GM12872 (cell line): Measurements from ENCODE around the gene S1PR4.

ENCODE experiments used
- TF ChIP-seq, protein P1 (sequence below): IDR thresholded peaks from 3 replicates; pipeline ENCODE4 v1.5.1; 2011; ENCODE audit warnings: low read depth, mild to moderate bottlenecking, low read length, moderate library complexity; ENCODE audit not compliant: insufficient read depth

Gene S1PR4

DNA sequence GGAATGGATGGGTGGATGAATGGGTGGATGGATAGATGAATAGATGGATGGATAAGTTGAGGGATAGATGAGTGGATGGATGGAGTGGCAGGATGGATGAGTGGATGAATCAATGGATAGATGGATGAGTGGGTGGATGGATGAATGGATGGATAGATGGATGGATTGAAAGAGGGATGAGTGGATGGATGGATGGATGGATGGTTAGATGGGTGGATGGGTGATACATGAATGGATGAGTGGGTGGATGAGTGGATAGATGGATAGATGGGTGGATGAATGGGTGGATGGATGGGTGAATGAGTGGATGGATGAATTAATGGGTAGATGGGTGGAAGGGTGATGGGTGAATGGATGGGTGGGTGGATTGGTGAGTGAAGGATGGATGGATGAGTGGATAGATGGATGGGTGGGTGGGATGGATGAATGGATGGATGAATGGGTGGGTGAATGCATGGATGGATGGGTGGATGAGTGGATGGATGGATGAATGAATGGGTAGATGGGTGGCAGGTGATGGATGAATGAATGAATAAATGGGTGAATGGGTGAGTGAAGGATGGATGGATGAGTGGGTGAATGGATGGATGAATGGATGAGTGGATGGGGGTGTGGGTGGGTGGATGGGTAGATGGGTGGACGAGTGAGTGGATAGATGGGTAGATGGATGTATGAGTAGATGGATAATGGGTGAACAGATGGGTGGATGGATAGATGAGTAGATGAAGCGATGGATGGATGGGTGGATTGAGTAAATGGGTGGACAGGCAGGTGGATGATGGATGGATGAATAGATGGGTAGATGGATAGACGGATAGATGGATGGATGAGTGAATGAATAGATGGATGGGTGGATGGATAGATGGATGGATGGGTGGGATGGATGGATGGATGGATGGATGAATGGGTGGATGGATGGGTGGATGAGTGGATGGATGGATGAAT, 25.0 kb upstream of the S1PR4 start:
- TF ChIP-seq, protein P1, sequence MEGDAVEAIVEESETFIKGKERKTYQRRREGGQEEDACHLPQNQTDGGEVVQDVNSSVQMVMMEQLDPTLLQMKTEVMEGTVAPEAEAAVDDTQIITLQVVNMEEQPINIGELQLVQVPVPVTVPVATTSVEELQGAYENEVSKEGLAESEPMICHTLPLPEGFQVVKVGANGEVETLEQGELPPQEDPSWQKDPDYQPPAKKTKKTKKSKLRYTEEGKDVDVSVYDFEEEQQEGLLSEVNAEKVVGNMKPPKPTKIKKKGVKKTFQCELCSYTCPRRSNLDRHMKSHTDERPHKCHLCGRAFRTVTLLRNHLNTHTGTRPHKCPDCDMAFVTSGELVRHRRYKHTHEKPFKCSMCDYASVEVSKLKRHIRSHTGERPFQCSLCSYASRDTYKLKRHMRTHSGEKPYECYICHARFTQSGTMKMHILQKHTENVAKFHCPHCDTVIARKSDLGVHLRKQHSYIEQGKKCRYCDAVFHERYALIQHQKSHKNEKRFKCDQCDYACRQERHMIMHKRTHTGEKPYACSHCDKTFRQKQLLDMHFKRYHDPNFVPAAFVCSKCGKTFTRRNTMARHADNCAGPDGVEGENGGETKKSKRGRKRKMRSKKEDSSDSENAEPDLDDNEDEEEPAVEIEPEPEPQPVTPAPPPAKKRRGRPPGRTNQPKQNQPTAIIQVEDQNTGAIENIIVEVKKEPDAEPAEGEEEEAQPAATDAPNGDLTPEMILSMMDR: no peak

- TF ChIP-seq, protein P1: no peak
These were observed 23.4 kb upstream of the S1PR4 start for GRCh38 chr19:3154957-3155736.

GRCh38 chr19:3157096-3157845, 21.3 kb upstream of the S1PR4 start:
- TF ChIP-seq, protein P1: no peak

DNA sequence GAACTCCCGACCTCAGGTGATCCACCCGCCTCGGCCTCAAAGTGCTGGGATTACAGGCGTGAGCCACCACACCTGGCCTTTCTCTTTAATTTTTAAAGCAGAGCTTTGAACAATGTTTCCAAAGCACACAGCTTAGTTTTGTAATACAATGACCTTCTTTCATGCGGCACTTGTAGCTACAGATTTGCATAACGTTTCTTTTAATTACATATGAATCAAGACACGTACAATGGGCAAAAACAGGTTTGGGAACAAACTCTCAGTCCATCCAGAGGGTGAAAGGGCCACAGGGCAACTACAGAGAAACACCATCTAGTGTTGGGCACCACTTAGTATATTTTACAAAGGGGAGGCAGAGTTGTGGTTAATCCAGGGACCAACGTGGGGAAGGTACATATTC, 19.0 kb upstream of the S1PR4 start:
- TF ChIP-seq, protein P1: no peak

GRCh38 chr19:3160219-3160618, 18.4 kb upstream of the S1PR4 start:
- TF ChIP-seq, protein P1: no peak

DNA sequence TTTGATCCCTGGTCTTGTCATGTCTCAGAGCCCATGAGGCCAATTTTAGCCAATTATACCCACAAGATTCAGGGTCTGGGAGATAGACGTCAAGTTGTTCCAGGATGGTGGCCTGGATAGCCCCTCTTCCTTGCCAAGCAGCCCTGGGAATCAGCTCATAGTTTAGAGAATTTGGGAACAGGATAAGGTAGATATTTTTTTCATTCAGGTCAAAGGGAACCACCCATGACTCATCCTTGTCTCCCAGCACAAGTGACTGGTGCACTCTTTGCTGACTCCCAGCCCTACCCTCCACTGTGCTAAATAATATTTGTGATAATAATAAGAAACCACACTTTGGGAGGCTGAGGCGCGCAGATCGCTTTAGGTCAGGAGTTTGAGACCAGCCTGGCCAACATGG, 17.1 kb upstream of the S1PR4 start:
- TF ChIP-seq, protein P1: no peak
